Colonic mucosa (tissue), 4 donors: Measurements from ENCODE around the gene NBAS. TPM values are rescaled to one million over a fixed set of nuclear protein-coding genes. Genes with fewer than 3 reads are reported as not detected.
"Not testable (repeated sequence)": the region's sequence is repeated elsewhere in the genome, so short reads cannot be mapped to it uniquely, and the experiment has no call there.

Experiments
- DNase-seq: peaks from one replicate; pipeline ENCODE4 v3.0.0-alpha.2; 2020
- H3K27ac ChIP-seq: fragments of 200-600 bp; one replicate; pipeline ENCODE4 v1.8.0; 2021
- H3K27me3 ChIP-seq: fragments of 200-600 bp; one replicate; pipeline ENCODE4 v1.8.0; 2021
- H3K36me3 ChIP-seq: fragments of 200-600 bp; one replicate; pipeline ENCODE4 v1.8.0; 2021
- H3K4me1 ChIP-seq: fragments of 200-600 bp; one replicate; pipeline ENCODE4 v1.8.0; 2021; ENCODE audit warnings: mild to moderate bottlenecking
- H3K4me3 ChIP-seq: fragments of 200-600 bp; one replicate; pipeline ENCODE4 v1.8.0; 2021
- H3K9ac ChIP-seq, 2 donors: one replicate each; pipeline ENCODE4 v1.7.0; 2013; ENCODE audit warnings: control low read depth in 2 of 2, low read depth in 2 of 2, low read length in 2 of 2
- H3K9me3 ChIP-seq: fragments of 200-600 bp; one replicate; pipeline ENCODE4 v1.8.0; 2021
- intact Hi-C: fragments of 100-400 bp; cut with DNase I; formaldehyde crosslinking; loops from one replicate; pipeline ENCODE4 v1.14.1; 2022
- total RNA-seq, 2 donors: library from RNA; stranded (reverse); fragmentation: NEBNext Ultra II Directional in 1 of 2; extraction: Animal tissue kit (Norgen Biotek cat#: 25700) in 1 of 2; gene quantifications; one replicate each; pipeline ENCODE4 v1.2.1, GENCODE V29; 2021
- TF ChIP-seq, protein P1 (sequence below): fragments of 200-600 bp; IDR thresholded peaks from one replicate; pipeline ENCODE4 v1.8.0; 2022; ENCODE audit warnings: antibody characterized with exemption, mild to moderate bottlenecking
- donor health status: healthy.
- donor health status: DM: no; HTN: no; CAD: no.
- donor health status: DM: no; HTN: no; CAD: no.

Gene NBAS
- total RNA-seq, 2 donors from 2014 or later, result 34.4 to 38.9 TPM

DNA sequence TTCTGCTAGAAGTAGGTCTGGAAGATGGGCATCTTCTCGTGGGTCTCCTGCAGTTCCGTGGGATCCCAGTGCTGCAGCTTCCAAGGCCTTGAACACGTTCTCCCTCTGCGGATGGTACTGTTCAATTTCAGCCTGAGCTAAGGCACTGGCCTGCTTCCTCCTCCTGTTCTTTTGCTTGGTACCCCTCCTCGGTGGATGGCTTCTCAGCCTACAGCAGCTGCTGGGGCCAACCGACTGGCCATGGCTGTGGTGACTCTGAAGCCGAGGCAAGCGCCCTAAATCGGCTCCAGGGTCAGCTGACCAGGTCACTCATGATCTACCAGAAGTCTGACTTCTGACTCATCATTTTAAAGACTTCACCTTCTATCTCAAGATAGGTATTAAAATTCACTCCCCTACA is 150.2 kb downstream of the NBAS start:
- H3K9me3 ChIP-seq, result no peaks in the 10 kb centered on the region
- H3K27me3 ChIP-seq, result no peaks in the 10 kb centered on the region
- no peaks in the 10 kb centered on the region for H3K36me3 ChIP-seq
- intact Hi-C loops, result no loop called here
- no peaks in the 10 kb centered on the region for H3K4me1 ChIP-seq
- H3K4me3 ChIP-seq, result no peak overlapping the region
- no peak overlapping the region for H3K27ac ChIP-seq
- DNase-seq, result no peak
- no peak overlapping the region for H3K9ac ChIP-seq
- TF ChIP-seq, protein P1, sequence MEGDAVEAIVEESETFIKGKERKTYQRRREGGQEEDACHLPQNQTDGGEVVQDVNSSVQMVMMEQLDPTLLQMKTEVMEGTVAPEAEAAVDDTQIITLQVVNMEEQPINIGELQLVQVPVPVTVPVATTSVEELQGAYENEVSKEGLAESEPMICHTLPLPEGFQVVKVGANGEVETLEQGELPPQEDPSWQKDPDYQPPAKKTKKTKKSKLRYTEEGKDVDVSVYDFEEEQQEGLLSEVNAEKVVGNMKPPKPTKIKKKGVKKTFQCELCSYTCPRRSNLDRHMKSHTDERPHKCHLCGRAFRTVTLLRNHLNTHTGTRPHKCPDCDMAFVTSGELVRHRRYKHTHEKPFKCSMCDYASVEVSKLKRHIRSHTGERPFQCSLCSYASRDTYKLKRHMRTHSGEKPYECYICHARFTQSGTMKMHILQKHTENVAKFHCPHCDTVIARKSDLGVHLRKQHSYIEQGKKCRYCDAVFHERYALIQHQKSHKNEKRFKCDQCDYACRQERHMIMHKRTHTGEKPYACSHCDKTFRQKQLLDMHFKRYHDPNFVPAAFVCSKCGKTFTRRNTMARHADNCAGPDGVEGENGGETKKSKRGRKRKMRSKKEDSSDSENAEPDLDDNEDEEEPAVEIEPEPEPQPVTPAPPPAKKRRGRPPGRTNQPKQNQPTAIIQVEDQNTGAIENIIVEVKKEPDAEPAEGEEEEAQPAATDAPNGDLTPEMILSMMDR, result no peak

DNA sequence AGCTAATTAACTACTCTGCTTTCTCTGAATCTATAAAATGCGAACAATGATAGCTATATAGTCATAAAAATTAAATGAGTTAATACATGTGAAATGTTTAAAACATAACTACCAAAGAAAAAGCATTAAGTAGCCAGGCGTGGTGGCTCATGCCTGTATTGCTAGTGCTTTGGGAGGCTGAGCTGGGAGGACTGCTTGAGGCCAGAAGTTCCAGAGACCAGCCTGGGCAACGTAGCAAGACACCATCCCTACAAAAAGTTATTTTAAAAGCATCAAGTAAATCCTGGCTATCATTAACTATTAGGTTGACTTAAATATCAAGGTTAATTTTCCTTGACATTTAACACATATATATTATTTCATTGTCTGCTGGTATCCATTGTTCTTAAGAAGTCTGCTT is 152.4 kb downstream of the NBAS start:
- TF ChIP-seq, protein P1, result no peak
- no peak overlapping the region for H3K9ac ChIP-seq
- H3K4me1 ChIP-seq, result no peaks in the 10 kb centered on the region
- no peak overlapping the region for H3K27ac ChIP-seq
- no peak overlapping the region for H3K4me3 ChIP-seq
- H3K9me3 ChIP-seq, result no peaks in the 10 kb centered on the region
- H3K27me3 ChIP-seq, result no peaks in the 10 kb centered on the region
- intact Hi-C loops, result no loop called here
- DNase-seq, result no peak
- H3K36me3 ChIP-seq, result no peaks in the 10 kb centered on the region

- DNase-seq, result no peak
- TF ChIP-seq, protein P1, result no peak
- H3K27me3 ChIP-seq, result no peaks in the 10 kb centered on the region
- H3K9me3 ChIP-seq, result no peaks in the 10 kb centered on the region
- H3K36me3 ChIP-seq, result no peaks in the 10 kb centered on the region
- no peak overlapping the region for H3K9ac ChIP-seq
- no peak overlapping the region for H3K27ac ChIP-seq
- no peaks in the 10 kb centered on the region for H3K4me1 ChIP-seq
- no peak overlapping the region for H3K4me3 ChIP-seq
- intact Hi-C loops, result no loop called here
Observed at GRCh38 chr2:15407666-15408065, 153.5 kb downstream of the NBAS start.

DNA sequence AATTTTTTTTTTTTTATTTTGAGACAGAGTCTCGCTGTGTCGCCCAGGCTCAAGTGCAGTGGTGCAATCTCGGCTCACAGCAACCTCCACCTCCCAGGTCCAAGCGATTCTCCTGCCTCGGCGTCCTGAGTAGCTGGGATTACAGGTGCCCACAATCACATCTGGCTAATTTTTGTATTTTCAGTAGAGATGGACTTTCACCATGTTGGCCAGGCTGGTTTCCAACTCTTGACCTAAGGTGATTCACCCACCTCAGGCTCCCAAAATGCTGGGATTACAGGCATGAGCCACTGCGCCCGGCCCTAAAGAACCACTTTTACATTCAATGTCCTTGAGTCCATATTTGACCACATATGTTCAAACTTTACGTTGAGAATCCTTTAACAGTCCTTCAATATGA is 156.6 kb downstream of the NBAS start:
- intact Hi-C loops, H3K9ac ChIP-seq, H3K27ac ChIP-seq, H3K4me1 ChIP-seq, DNase-seq, H3K4me3 ChIP-seq, H3K36me3 ChIP-seq, H3K27me3 ChIP-seq, H3K9me3 ChIP-seq: not testable (repeated sequence)

GRCh38 chr2:15400240-15400826 is 160.8 kb downstream of the NBAS start:
- H3K9me3 ChIP-seq, result no peaks in the 10 kb centered on the region
- no peaks in the 10 kb centered on the region for H3K4me1 ChIP-seq
- no peaks in the 10 kb centered on the region for H3K36me3 ChIP-seq
- intact Hi-C loops, result no loop called here
- no peak overlapping the region for H3K9ac ChIP-seq
- H3K27me3 ChIP-seq, result no peaks in the 10 kb centered on the region
- no peak overlapping the region for H3K4me3 ChIP-seq
- no peak for DNase-seq
- TF ChIP-seq, protein P1, result no peak
- no peak overlapping the region for H3K27ac ChIP-seq

GRCh38 chr2:15399241-15399640 is 161.9 kb downstream of the NBAS start:
- H3K9ac ChIP-seq, result no peak overlapping the region
- no peaks in the 10 kb centered on the region for H3K36me3 ChIP-seq
- no peak overlapping the region for H3K27ac ChIP-seq
- H3K4me1 ChIP-seq, result no peaks in the 10 kb centered on the region
- no peak for DNase-seq
- H3K27me3 ChIP-seq, result no peaks in the 10 kb centered on the region
- TF ChIP-seq, protein P1, result no peak
- H3K4me3 ChIP-seq, result no peak overlapping the region
- intact Hi-C loops, result no loop called here
- H3K9me3 ChIP-seq, result no peaks in the 10 kb centered on the region
